A549 (cell line): ENCODE measurements around the gene S100A13.

ENCODE experiments used
- RNF2 ChIP-seq: fragments of 200-600 bp; sonication (generic); IDR thresholded peaks from 2 replicates; pipeline ENCODE4 v1.6.1; 2016; ENCODE audit warnings: low read depth, mild to moderate bottlenecking, antibody characterized with exemption, moderate library complexity, borderline replicate concordance
- TF ChIP-seq, protein P1 (sequence below): fragments of >200 bp; sonication (Bioruptor Twin); formaldehyde crosslinking; IDR thresholded peaks from 3 replicates; pipeline ENCODE4 v1.5.1; 2016

DNA sequence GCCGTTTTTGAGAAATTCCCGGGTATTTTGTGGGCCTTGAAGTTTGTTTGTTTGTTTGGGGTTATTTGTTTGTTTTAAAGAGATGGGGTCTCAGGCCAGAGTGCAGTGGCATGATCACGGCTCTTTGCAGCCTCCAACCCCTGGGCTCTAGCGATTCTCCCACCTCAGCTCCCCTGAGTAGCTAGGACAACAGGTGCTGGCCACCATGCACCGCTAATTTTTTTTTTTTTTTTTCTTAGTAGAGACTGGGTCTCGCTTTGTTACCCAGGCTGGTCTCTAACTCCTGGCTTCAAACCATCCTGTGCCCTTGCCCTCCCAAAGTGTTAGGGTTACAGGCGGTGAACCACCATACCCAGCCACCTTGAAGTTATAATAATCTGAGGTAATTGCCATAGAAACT, 8.6 kb upstream of the S100A13 start:
- no peak for TF ChIP-seq RNF2
- TF ChIP-seq, protein P1, sequence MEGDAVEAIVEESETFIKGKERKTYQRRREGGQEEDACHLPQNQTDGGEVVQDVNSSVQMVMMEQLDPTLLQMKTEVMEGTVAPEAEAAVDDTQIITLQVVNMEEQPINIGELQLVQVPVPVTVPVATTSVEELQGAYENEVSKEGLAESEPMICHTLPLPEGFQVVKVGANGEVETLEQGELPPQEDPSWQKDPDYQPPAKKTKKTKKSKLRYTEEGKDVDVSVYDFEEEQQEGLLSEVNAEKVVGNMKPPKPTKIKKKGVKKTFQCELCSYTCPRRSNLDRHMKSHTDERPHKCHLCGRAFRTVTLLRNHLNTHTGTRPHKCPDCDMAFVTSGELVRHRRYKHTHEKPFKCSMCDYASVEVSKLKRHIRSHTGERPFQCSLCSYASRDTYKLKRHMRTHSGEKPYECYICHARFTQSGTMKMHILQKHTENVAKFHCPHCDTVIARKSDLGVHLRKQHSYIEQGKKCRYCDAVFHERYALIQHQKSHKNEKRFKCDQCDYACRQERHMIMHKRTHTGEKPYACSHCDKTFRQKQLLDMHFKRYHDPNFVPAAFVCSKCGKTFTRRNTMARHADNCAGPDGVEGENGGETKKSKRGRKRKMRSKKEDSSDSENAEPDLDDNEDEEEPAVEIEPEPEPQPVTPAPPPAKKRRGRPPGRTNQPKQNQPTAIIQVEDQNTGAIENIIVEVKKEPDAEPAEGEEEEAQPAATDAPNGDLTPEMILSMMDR = no peak
